ENCODE measurements around the gene TM4SF1.

The TM4SF1 gene

DNA sequence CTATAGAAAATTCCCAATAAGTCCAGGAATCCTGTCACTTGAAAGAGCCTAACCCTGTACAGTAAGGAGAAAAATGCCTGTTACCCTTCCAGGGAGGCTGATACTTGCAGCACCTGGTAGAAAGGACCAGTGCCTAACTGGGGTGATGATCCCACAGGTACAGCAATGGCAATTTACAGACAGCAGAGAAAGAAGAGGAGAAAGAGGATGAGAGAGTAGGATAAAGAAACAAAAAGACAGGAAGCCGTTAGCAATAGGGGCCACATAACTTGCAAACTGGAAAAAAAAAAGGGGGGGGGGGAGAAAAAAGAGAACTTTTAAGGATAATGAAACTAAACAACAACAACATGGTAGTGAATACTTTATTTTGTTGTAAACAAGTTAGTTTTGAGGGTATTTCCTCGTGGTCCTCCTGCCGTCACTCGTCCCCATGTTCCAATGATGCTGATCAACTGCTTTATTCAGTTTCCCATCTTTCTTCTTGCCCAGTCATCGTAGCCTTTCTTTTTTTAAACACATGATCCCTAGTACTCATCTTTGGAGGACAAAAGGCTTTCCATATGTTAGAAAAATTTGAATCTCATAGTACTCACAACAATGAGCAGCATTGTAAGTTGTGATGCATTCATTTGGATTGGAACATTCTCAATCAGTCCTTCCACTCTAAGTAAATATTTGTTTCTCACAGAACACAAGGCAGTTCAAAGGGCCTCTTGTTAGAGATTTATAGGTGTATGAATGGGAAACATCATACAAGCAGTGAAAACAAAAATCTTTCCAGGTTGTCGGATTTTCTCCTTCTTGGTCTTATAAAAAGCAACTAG is 8.6 kb downstream of the TM4SF1 start:
- H3K27ac ChIP-seq = peak overlapping the region; percentile 93
- TF ChIP-seq ZFX (IDR thresholded peaks at IDR 0.05; ENCODE audit: borderline replicate concordance) = no peak
- TF ChIP-seq, protein P1, sequence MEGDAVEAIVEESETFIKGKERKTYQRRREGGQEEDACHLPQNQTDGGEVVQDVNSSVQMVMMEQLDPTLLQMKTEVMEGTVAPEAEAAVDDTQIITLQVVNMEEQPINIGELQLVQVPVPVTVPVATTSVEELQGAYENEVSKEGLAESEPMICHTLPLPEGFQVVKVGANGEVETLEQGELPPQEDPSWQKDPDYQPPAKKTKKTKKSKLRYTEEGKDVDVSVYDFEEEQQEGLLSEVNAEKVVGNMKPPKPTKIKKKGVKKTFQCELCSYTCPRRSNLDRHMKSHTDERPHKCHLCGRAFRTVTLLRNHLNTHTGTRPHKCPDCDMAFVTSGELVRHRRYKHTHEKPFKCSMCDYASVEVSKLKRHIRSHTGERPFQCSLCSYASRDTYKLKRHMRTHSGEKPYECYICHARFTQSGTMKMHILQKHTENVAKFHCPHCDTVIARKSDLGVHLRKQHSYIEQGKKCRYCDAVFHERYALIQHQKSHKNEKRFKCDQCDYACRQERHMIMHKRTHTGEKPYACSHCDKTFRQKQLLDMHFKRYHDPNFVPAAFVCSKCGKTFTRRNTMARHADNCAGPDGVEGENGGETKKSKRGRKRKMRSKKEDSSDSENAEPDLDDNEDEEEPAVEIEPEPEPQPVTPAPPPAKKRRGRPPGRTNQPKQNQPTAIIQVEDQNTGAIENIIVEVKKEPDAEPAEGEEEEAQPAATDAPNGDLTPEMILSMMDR (IDR thresholded peaks at IDR 0.05) = no peak; the same call in 1 of the 2 replicates

DNA sequence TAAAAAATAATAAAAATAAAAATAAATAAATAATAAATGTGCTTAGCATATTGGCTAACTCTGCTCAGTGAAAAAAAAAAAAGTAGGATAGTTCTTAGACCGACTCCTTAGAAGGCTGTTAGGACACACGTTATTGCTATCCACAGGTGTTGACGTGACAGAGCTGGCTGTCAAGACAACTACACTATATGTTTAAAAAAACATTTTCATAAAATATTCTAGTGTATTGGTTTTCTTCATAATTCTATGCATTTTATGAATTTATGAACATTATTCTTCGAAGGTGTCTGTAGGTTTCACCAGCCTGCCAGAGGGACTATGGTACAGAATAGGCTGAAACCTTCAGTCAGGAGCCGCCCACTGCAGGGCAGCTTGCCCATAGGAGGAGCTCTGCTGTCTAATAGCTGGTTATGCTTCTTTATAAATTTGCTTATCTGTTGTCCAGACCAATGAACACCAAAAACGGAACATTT is 9.2 kb downstream of the TM4SF1 start:
- no peak for TF ChIP-seq ZFX (IDR thresholded peaks at IDR 0.05; ENCODE audit: borderline replicate concordance)
- TF ChIP-seq, protein P1 (IDR thresholded peaks at IDR 0.05) = peak; percentile 36
- peak overlapping the region; percentile 93 for H3K27ac ChIP-seq

DNA sequence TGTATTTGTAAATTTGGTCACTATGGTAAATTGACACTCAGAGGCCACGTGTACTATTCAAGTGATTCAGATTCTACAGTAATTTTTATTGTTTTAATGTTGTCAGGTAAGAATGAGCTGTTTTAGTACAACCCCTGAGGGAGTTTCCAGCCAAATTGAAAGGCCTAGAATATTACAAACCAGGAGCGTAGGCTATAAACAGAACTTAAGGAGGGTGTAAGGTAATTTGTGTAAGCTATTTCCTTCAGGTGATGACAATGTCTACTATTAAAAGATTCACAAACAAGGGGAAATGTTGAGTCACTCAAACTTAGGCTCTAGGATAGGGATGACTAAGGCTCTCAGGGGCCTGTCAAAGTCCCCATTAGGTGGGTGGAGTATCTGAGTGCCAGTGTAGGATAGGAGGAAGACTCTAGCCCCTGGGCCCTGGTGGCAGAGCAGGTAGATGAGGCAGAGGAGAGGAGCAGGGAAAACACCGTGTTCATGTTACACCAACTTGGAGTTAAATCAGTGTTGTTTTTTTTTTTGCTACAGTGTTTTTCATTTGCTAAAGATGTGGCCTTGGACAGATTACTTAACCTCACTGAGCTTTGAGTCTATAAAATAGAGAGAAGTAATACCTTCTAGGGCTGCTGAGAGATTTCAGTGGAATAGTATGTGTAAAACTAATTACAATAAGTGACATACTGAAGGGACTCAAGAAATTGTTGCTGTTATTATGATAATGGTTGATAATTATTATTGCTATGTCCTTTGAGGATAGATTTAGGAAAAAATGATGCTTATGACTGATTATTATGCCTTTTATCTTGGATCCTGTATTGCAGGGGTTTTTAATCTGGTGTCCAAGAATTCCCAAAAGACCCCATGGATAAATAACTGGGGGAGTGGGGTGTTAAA is 10.3 kb downstream of the TM4SF1 start:
- TF ChIP-seq, protein P1 (IDR thresholded peaks at IDR 0.05) = no peak
- TF ChIP-seq ZFX (IDR thresholded peaks at IDR 0.05; ENCODE audit: borderline replicate concordance) = no peak
- H3K27ac ChIP-seq = peak overlapping the region; percentile 93

DNA sequence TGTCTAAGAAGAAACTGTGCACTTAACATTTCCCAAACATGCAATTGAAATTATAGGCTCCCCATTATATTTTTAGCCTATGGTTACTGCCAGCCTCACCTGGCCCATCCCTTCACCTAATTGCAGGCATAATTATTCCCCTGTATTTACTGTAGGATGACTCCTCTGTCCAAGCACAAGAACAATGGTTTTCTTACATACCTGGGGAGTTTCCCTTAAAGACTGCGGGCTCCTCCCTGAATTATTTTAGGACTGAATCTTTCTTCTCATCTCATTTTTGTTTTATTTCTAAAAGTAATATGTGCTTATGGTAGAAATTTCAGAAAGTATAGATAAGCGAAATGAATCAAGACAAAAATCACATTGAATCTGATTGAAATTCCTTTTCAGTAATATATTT is 11.4 kb downstream of the TM4SF1 start:
- no peak for TF ChIP-seq ZFX (IDR thresholded peaks at IDR 0.05; ENCODE audit: borderline replicate concordance)
- TF ChIP-seq, protein P1 (IDR thresholded peaks at IDR 0.05) = no peak
- peak overlapping the region; percentile 93; the same call in 1 of the 2 replicates for H3K27ac ChIP-seq

DNA sequence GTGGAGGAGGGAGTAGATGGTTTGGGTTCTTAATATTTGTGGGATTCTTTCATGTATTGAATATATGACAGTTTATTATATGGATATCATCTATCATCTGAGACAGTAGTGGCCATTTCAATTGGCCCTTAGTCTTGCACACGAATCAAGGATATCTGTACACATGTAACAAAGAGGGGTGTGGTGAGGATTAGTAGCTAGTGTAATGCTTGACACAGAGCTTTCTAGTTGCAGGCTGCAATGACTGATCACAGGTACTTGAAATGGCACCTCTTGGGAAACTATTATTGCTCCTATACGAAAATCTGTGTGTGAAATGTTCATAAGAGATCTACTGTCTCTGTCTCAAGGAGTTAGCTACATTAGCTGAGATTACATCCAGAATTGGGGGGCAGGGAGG is 12.8 kb downstream of the TM4SF1 start:
- TF ChIP-seq, protein P1 (IDR thresholded peaks at IDR 0.05) = no peak
- no peak for TF ChIP-seq ZFX (IDR thresholded peaks at IDR 0.05; ENCODE audit: borderline replicate concordance)
- H3K27ac ChIP-seq = no peak overlapping the region

DNA sequence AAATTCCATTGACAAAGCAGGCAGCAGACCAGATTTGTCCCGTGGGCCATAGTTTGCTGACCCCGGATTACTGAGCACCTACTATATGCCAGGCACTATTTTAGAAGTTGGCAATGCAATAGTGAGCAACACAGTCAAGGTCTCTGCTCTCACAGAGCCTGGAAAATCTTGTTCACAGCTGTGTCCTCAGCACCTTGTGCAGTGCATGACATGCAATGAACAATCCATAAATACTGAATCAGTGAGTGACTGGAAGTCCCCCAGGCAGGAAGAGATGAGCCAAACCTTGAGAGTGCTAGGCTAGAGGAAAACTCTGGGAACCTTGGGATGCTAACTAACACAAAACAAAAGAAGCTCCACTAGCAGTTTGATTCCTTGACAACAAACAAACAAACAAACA is 14.4 kb downstream of the TM4SF1 start:
- H3K27ac ChIP-seq = no peak overlapping the region
- TF ChIP-seq, protein P1 (IDR thresholded peaks at IDR 0.05) = no peak
- TF ChIP-seq ZFX (IDR thresholded peaks at IDR 0.05; ENCODE audit: borderline replicate concordance) = no peak
